NCI-H2227 (cell line): ENCODE results near the gene SLC7A6OS.

Source experiments
- DNase-seq: peaks from one replicate; lab custom pipeline; 2025; ENCODE audit not compliant: unreplicated experiment; lab: John Stamatoyannopoulos, UW

Gene SLC7A6OS

DNA sequence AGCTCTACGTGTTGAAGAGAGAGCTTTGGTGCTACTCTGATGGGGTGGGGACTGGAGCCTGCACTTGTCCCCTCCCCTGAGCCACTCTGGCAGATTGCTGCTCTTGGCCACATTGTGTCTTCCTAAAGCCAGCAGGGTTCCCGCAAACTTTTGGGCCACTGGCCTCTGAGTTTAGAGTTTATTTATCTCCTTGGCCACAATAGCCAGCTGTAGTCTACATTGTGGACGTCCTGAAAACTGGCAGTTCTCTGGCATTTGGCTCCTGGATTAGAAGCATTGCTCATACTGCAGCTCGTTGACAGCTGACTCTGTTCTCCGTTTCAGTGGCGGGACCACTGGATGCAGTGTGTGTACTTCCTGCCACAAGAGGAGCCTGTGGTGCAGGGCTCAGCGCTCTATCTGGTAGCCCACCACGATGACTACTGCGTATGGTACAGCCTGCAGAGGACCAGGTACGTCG is 34.6 kb upstream of the SLC7A6OS start:
- no peak for DNase-seq

- no peak for DNase-seq
Observed at GRCh38 chr16:68344252-68344651, 33.5 kb upstream of the SLC7A6OS start.

GRCh38 chr16:68343137-68343536 is 32.4 kb upstream of the SLC7A6OS start:
- no peak for DNase-seq

- no peak for DNase-seq
Observed at GRCh38 chr16:68342620-68343019, 31.9 kb upstream of the SLC7A6OS start.

DNA sequence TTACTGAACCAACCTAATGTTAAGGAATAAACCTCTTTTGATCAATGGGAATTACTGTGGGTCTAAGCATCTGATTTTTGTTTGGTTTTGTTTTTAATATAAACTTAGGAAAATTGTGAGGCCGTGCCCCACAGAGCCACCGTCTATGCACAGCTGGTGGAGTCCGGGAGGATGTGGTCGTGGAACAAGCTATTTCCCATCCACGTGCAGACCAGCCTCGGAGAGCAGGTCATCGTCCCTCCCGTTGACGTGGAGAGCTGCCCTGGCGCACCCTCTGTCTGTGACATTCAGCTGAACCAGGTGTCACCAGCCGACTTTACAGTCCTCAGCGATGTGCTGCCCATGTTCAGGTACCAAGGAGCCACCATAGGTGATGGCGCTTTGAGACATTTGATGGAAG is 28.5 kb upstream of the SLC7A6OS start:
- no peak for DNase-seq

DNA sequence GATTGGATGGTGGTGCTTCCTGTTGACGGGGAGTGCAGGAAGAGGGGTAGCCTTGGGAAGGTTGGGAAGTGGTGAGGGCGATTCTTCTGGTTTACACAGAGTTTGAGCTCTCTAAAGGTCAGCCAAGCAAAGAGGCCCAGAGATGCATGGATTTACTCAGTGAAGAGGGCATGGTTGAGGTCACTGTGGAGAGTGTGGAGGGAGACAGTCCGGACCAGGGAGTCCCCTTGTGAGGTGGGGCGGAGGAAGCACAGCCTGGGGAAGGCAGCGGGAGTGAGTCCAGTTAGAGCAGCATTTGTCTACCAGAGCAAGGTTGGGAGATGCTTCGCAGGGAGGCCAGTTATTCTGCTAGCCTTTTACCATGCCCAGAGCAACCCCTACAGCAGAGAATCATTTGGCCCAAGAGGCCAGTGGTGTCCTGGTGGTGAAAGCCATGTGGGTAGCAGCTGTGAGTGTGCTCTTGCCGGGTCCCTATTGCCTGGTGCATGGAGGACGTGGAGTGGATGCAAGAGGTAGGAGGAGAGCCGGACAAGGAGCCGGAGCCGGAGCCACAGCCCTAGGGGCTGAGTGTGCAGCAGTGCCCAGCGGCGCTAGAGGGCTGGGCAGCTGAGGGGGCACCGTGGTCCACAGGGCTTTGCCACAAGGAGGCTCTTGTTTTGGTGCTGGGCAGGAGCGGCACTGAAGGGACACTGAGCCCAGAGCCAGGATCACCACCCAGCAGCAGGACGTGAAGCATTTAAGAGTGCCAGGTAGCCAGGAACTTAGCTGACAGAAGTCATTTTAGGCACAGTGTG is 27.8 kb upstream of the SLC7A6OS start:
- no peak for DNase-seq

DNA sequence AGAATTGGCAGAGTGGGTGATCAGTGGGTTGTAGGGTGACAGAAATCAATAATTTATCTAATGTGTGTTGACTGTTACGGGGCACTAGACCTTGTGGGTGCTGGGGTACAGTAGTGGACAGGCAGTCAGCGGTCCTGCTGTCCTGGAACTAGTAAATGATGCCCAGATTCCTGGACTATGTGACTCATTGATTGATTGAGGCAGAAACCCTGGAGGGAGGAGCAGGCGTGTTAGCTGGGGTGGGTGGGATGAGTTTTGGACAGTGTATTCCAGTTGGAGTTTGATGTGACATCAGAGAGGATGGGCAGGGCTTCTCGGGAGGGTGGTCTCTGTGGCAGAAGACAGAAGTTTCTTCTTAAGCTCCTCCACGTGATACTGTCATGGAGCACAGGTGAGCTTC is 24.4 kb upstream of the SLC7A6OS start:
- DNase-seq, result no peak

- DNase-seq, result peak; percentile 40
Observed at GRCh38 chr16:68332411-68333121, 21.8 kb upstream of the SLC7A6OS start.

DNA sequence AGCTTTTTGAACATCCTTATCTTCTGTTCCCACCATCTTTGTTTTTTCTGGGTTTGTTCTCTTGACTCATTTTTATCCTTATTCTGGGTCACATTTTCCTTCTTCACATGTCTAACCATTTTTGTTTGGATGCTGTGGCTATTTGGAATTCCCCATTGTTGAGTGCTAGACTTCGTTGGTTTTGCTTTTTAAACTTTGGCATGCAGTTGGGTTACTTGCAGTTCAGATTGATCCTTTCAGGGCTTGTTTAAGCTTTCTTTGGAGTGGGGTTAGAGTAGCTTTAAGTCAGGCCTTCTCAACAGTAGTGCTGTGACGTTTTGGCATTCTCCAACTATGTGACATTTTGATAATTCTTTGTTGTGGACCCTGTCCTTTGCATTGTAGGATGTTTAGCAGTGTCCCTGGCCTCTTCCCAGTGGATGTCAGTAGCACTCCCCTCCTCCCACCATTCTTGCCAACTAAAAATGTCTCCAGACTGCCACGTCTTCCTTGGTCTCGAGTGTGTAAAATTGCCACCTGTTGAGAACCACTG is 21.2 kb upstream of the SLC7A6OS start:
- DNase-seq, result no peak

DNA sequence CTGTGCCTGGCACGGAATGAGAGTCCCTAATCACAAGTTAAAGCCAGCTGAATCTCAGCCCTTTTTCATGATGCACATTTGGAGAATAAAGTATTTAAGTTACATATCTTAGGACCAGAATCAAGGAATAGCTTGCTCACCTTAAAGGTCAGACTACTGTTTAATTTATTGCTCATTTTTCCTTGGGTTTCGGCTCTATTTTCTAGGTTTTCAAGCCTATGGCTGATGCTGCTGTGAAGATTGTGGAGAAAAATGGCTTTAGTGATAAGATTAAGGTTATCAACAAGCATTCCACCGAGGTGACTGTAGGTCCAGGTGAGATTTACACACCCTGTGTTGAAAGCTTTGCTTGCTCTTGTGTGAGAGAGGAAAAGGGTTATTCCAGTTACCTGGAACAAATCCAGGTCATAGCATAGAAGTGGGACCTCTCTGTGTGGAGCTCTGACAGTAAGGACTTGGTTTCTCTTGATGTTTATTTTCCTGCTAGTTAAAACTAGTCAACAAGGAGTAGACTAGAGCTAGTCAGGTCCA is 18.2 kb upstream of the SLC7A6OS start:
- DNase-seq, result no peak

GRCh38 chr16:68328151-68328859 is 17.6 kb upstream of the SLC7A6OS start:
- peak; percentile 83 for DNase-seq

GRCh38 chr16:68324780-68325357 is 14.1 kb upstream of the SLC7A6OS start:
- DNase-seq, result no peak

GRCh38 chr16:68324336-68324735 is 13.6 kb upstream of the SLC7A6OS start:
- no peak for DNase-seq

GRCh38 chr16:68319185-68319908 is 8.6 kb upstream of the SLC7A6OS start:
- no peak for DNase-seq

DNA sequence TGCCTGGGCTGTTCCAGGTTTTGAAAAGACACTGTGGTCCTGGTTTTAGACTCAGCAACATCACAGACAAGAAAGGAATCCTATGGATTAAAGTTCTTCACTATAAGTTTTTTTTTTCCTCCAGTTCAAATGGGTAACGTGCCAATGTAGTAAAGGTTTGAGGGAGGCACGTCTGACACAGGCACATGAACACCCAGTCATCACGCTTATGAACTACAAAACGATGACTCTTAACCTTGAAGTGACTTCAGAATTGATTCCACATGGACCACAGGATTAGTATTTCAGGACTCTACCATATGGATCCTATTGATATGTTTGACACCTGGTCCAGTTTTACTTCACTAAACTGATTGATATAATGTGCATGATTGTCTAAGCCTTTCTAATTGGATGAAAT is 2.4 kb upstream of the SLC7A6OS start:
- no peak for DNase-seq

GRCh38 chr16:68310437-68310773 is 341 bp downstream of the SLC7A6OS start:
- peak; percentile 21 for DNase-seq

- DNase-seq, result no peak
Observed at GRCh38 chr16:68309799-68310198, 947 bp downstream of the SLC7A6OS start.

- DNase-seq, result no peak
Observed at GRCh38 chr16:68306633-68307032, 4.1 kb downstream of the SLC7A6OS start.

GRCh38 chr16:68300734-68301459 is 9.8 kb downstream of the SLC7A6OS start:
- no peak for DNase-seq
